Bronchial epithelial cell (primary cell): Measurements from ENCODE around the gene ZNF416. TPM values are rescaled to one million over a fixed set of nuclear protein-coding genes. Genes with fewer than 3 reads are reported as not detected.

Source experiments
- DNase-seq: peaks from one replicate; pipeline ENCODE4 v3.0.0-alpha.2; 2010; ENCODE audit warnings: low read depth
- FAIRE-seq: peaks from 2 replicates; lab custom pipeline; 2011; peaks lifted over from hg19 to GRCh38; lab: Jason Lieb, UNC
- H3K27me3 ChIP-seq: 2 replicates; pipeline ENCODE4 v1.5.1; 2011; ENCODE audit warnings: low read length; ENCODE audit not compliant: control insufficient read depth, insufficient read depth
- H3K36me3 ChIP-seq: 2 replicates; pipeline ENCODE4 v1.5.1; 2011; ENCODE audit warnings: low read length; ENCODE audit not compliant: control insufficient read depth, insufficient read depth
- H3K4me3 ChIP-seq: 2 replicates; pipeline ENCODE4 v1.5.1; 2011; ENCODE audit warnings: mild to moderate bottlenecking, low read depth, low read length, control low read depth
- CTCF ChIP-seq: IDR thresholded peaks from 2 replicates; pipeline ENCODE4 v1.5.1; 2011; ENCODE audit warnings: mild to moderate bottlenecking, moderate library complexity, low read length, control low read depth, inconsistent platforms; ENCODE audit not compliant: insufficient read depth, severe bottlenecking
- total RNA-seq: library from RNA; depleted of rRNA; stranded (reverse); fragments of >200 nt; gene quantifications from 2 replicates; pipeline ENCODE4 v1.2.1, GENCODE V29; 2014

ZNF416 gene
- total RNA-seq, 1 donor from 2014 or later = 5.5 TPM

- peak; percentile 3 for TF ChIP-seq CTCF
- H3K27me3 ChIP-seq = no peaks in the 10 kb centered on the region
- FAIRE-seq (no peak), DNase-seq (peak; percentile 77)
- H3K36me3 ChIP-seq = no peaks in the 10 kb centered on the region
- H3K4me3 ChIP-seq = peak within 1 kb of the TSS; percentile 47
Measured at GRCh38 chr19:57583521-57584416, 5.1 kb upstream of the ZNF416 start, which contains the start of gene ZIK1. ZIK1 (plus strand) TSS chr19:57584145; CDS start chr19:57584357, 212 bp downstream.

GRCh38 chr19:57583104-57583520, 4.4 kb upstream of the ZNF416 start:
- FAIRE-seq (no peak), DNase-seq (no peak)
- H3K36me3 ChIP-seq = no peaks in the 10 kb centered on the region
- H3K27me3 ChIP-seq = no peaks in the 10 kb centered on the region
- no peak for TF ChIP-seq CTCF
- no peak overlapping the region for H3K4me3 ChIP-seq

GRCh38 chr19:57576661-57577060, 2.0 kb downstream of the ZNF416 start:
- Histone ChIP-seq H3K36me3 (peaks cover 24% of the 10 kb centered on the region), H3K27me3 (no peaks in the 10 kb centered on the region), H3K4me3 (no peak overlapping the region)
- no peak for TF ChIP-seq CTCF
- DNase-seq (no peak), FAIRE-seq (no peak)

- no peak for TF ChIP-seq CTCF
- peaks cover 24% of the 10 kb centered on the region for H3K36me3 ChIP-seq
- DNase-seq (no peak), FAIRE-seq (no peak)
- H3K4me3 ChIP-seq = no peak overlapping the region
- no peaks in the 10 kb centered on the region for H3K27me3 ChIP-seq
Measured at GRCh38 chr19:57572415-57572947, 6.2 kb downstream of the ZNF416 start.

GRCh38 chr19:57570707-57571106, 8.0 kb downstream of the ZNF416 start:
- TF ChIP-seq CTCF = no peak
- Histone ChIP-seq H3K27me3 (no peaks in the 10 kb centered on the region), H3K36me3 (peaks cover 17% of the 10 kb centered on the region), H3K4me3 (no peak overlapping the region)
- no peak for FAIRE-seq
- no peak for DNase-seq
